GM12801 (cell line): Measurements from ENCODE around the gene MYO15A.

Experiments
- TF ChIP-seq, protein P1 (sequence below): IDR thresholded peaks from one replicate; pipeline ENCODE4 v1.5.1; 2011; ENCODE audit warnings: control low read depth; ENCODE audit not compliant: insufficient read length; ENCODE audit errors: extremely low read depth

The MYO15A gene

GRCh38 chr17:18160128-18160856 lies 51.7 kb downstream of the MYO15A start:
- TF ChIP-seq, protein P1, sequence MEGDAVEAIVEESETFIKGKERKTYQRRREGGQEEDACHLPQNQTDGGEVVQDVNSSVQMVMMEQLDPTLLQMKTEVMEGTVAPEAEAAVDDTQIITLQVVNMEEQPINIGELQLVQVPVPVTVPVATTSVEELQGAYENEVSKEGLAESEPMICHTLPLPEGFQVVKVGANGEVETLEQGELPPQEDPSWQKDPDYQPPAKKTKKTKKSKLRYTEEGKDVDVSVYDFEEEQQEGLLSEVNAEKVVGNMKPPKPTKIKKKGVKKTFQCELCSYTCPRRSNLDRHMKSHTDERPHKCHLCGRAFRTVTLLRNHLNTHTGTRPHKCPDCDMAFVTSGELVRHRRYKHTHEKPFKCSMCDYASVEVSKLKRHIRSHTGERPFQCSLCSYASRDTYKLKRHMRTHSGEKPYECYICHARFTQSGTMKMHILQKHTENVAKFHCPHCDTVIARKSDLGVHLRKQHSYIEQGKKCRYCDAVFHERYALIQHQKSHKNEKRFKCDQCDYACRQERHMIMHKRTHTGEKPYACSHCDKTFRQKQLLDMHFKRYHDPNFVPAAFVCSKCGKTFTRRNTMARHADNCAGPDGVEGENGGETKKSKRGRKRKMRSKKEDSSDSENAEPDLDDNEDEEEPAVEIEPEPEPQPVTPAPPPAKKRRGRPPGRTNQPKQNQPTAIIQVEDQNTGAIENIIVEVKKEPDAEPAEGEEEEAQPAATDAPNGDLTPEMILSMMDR = no peak

GRCh38 chr17:18161207-18162145 lies 52.9 kb downstream of the MYO15A start:
- TF ChIP-seq, protein P1 = no peak

DNA sequence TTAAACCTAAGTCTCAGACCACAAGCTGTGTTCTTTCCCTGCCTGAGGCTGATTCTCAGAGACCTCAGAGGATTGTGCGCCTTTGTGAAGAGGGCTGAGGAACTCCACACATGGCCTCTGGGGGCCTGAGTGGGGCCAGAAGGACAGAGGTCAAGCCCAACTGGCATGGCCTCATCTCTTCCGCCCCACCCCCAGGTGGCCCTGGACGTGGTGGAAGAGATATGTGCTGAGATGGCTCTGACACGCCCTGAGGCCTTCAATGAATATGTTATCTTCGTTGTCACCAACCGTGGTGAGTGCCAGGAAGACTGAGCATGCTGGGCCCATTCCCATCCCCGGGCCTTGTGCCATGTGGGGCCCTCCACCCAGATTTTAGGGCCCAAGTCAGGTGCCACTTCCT lies 55.0 kb downstream of the MYO15A start:
- TF ChIP-seq, protein P1 = no peak

DNA sequence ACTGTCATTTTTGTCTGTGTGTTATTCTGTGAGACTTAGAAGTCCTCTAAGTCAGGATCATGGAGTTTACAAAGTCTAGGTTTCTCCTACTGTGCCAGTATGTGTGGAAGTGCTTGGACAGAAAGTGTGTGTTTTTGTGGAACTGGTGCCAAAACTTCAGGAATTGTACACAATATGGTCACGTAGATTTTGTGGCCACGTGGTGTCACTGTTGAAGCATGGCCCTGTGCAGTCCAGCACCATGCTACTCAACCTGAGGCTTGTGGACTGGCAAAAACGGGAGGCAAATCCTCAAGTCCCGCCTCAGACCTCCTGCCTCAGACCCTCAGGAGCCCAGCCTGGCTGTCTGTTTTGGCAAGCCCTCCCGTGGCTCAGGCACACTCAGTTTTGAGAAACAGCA lies 58.3 kb downstream of the MYO15A start:
- TF ChIP-seq, protein P1 = no peak

GRCh38 chr17:18167421-18167820 lies 58.9 kb downstream of the MYO15A start:
- TF ChIP-seq, protein P1 = no peak

DNA sequence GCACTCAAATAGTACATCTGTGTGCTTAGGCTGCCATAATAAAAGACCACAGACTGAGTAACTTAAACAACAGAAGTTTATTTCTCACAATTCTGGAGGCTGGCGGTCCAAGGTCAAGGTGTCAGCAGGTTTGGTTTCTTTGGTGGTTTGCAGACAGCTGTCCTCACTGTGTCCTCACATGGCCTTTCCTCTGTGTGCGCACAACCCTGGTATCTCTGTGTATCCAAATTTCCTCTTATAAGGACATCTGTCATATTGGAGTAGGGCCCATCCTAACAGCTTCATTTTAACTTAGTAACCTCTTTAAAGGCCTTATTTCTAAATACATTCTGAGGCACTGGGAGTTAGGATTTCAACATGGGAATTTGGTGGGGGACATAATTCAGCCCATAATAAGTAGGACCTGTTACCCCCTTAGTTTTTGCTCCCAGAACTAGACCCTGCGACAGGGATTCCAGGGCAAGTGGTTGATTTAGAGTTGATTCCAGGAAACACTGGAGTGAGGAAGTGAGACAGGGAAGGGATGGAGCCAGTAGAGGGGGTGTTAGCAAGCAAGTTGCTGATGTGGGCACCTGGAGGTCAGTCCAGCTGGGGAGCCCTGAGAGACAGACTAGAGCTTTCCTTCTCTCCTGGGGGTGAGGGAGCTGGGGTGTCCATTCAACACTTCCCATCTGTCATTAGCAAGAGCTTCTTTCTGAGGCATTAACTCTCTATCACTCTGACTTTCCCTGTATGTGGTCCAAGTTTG lies 64.1 kb downstream of the MYO15A start:
- TF ChIP-seq, protein P1 = no peak

- TF ChIP-seq, protein P1 = no peak
Measured at GRCh38 chr17:18173740-18174139, 65.2 kb downstream of the MYO15A start.
